HepG2 (cell line): ENCODE measurements around the gene GATM. TPM values are rescaled to one million over a fixed set of nuclear protein-coding genes. Genes with fewer than 3 reads are reported as not detected.

Experiments
- ATAC-seq: fragments of 200-7000 bp; cut with Tn5 transposase; 3 replicates; pipeline ENCODE4 v1.9.1; 2020; ENCODE audit warnings: mild to moderate bottlenecking, moderate library complexity
- BruUV-seq: library from RNA; stranded (reverse); fragments of 400-500 nt; replicated peaks from 2 replicates; lab custom pipeline; 2021; lab: Mats Ljungman, UMichigan
- CTCF ChIA-PET: fragments of 300-600 bp; formaldehyde crosslinking; extraction: SDS; loops from one replicate; lab custom pipeline; 2021; ENCODE audit warnings: low total read pairs, inconsistent platforms, low intra/inter-chr PET ratio; lab: Yijun Ruan, JAX
- POLR2A ChIA-PET: fragments of 350-600 bp; sonication (Branson Sonifier 250); formaldehyde crosslinking; loops from one replicate; lab custom pipeline; 2020; ENCODE audit warnings: antibody characterized with exemption, inconsistent platforms; lab: Yijun Ruan, JAX
- DNase-seq: peaks from one replicate; pipeline ENCODE4 v3.0.0-alpha.2; 2015; ENCODE audit warnings: low spot score
- FAIRE-seq: peaks from 3 replicates; lab custom pipeline; 2011; peaks lifted over from hg19 to GRCh38; lab: Jason Lieb, UNC
- H2AFZ ChIP-seq: one replicate; pipeline ENCODE4 v1.6.1; 2011; ENCODE audit warnings: low read length, inconsistent platforms
- H3K27ac ChIP-seq: fragments of 300-600 bp; 3 replicates; pipeline ENCODE4 v1.8.0; 2011; ENCODE audit warnings: mixed run types, mild to moderate bottlenecking, mixed read lengths, low read length, inconsistent platforms; ENCODE audit not compliant: insufficient read depth; ENCODE audit errors: extremely low read length
- H3K27me3 ChIP-seq, 2 experiments: fragments of 200-600 bp in 1 of 2; 2 replicates in 1 of 2; 3 replicates in 1 of 2; pipeline versions ENCODE4 v1.6.0 to v1.8.0; 2011; ENCODE audit warnings: low read length in 2 of 2, mild to moderate bottlenecking in 2 of 2, moderate library complexity in 2 of 2, inconsistent platforms in 1 of 2; ENCODE audit not compliant: insufficient read depth in 2 of 2, control insufficient read depth in 1 of 2
- H3K36me3 ChIP-seq, 2 experiments: fragments of 200-600 bp in 1 of 2; replicated peaks in 1 of 2; 2 replicates in 1 of 2; 3 replicates in 1 of 2; pipeline versions ENCODE4 v1.5.1 to v1.8.0; 2011; ENCODE audit warnings: low read length in 2 of 2, inconsistent platforms in 1 of 2; ENCODE audit not compliant: insufficient read depth in 2 of 2, control insufficient read depth in 1 of 2
- H3K4me1 ChIP-seq: 2 replicates; pipeline ENCODE4 v1.5.1; 2012; ENCODE audit warnings: low read length, inconsistent platforms; ENCODE audit not compliant: insufficient read depth
- H3K4me2 ChIP-seq: 2 replicates; pipeline ENCODE4 v1.6.0; 2011; ENCODE audit warnings: low read depth, low read length, inconsistent platforms
- H3K4me3 ChIP-seq, 3 experiments: fragments of 200-600 bp in 1 of 3; sonication (generic), shearing (Covaris generic) in 1 of 3; replicated peaks in 1 of 3; 2 replicates each; pipeline ENCODE4 v1.5.1; 2011 to 2016; ENCODE audit warnings: low read length in 3 of 3, inconsistent platforms in 2 of 3, low read depth in 2 of 3, mild to moderate bottlenecking in 2 of 3, control low read depth in 1 of 3, mixed read lengths in 1 of 3; ENCODE audit not compliant: insufficient read depth in 1 of 3
- H3K79me2 ChIP-seq: one replicate; pipeline ENCODE4 v1.6.1; 2011; ENCODE audit warnings: low read length, inconsistent platforms; ENCODE audit not compliant: insufficient read depth
- H3K9ac ChIP-seq: 2 replicates; pipeline ENCODE4 v1.6.0; 2011; ENCODE audit warnings: mild to moderate bottlenecking, low read depth, low read length, inconsistent platforms; ENCODE audit not compliant: insufficient read depth
- H3K9me3 ChIP-seq: 2 replicates; pipeline ENCODE4 v1.5.1; 2012; ENCODE audit warnings: mild to moderate bottlenecking, low read length
- H4K20me1 ChIP-seq: 2 replicates; pipeline ENCODE4 v1.6.0; 2011; ENCODE audit warnings: inconsistent platforms, mild to moderate bottlenecking, low read length, moderate library complexity; ENCODE audit not compliant: insufficient read depth
- AHR ChIP-seq: IDR thresholded peaks from 2 replicates; pipeline ENCODE4 v1.6.1; 2018; ENCODE audit warnings: missing genetic modification reagents, missing compliant biosample characterization
- IRX3 ChIP-seq: sonication (generic); formaldehyde crosslinking; IDR thresholded peaks from 2 replicates; pipeline ENCODE4 v1.8.1; 2023; ENCODE audit warnings: mild to moderate bottlenecking, low read depth, missing genetic modification reagents, borderline replicate concordance
- MBD4 ChIP-seq: IDR thresholded peaks from 2 replicates; pipeline ENCODE4 v1.6.1; 2012; ENCODE audit warnings: low read length, inconsistent platforms, borderline replicate concordance
- MTA3 ChIP-seq: sonication (generic); formaldehyde crosslinking; IDR thresholded peaks from 2 replicates; pipeline ENCODE4 v1.4.0; 2020; ENCODE audit warnings: missing genetic modification reagents
- REPIN1 ChIP-seq: sonication (generic); formaldehyde crosslinking; IDR thresholded peaks from 2 replicates; pipeline ENCODE4 v1.8.0; 2022; ENCODE audit warnings: missing genetic modification reagents, low read depth, mild to moderate bottlenecking, borderline replicate concordance
- RFX1 ChIP-seq: fragments of 450-650 bp; IDR thresholded peaks from 2 replicates; pipeline ENCODE4 v1.6.1; 2017
- SP2 ChIP-seq: sonication (generic); formaldehyde crosslinking; IDR thresholded peaks from 2 replicates; pipeline ENCODE4 v1.5.1; 2020; ENCODE audit warnings: mild to moderate bottlenecking, missing genetic modification reagents
- STAT5B ChIP-seq: sonication (generic); formaldehyde crosslinking; IDR thresholded peaks from 2 replicates; pipeline ENCODE4 v1.4.0; 2020; ENCODE audit warnings: missing genetic modification reagents
- TGIF2 ChIP-seq: IDR thresholded peaks from 2 replicates; pipeline ENCODE4 v1.6.1; 2016; ENCODE audit warnings: control low read depth, missing compliant biosample characterization
- ZFP37 ChIP-seq: sonication (generic); formaldehyde crosslinking; IDR thresholded peaks from 2 replicates; pipeline ENCODE4 v1.4.0; 2020; ENCODE audit warnings: missing genetic modification reagents, borderline replicate concordance
- ZNF121 ChIP-seq: sonication (generic); formaldehyde crosslinking; IDR thresholded peaks from 2 replicates; pipeline ENCODE4 v1.5.0; 2020; ENCODE audit warnings: mild to moderate bottlenecking, missing genetic modification reagents
- ZNF615 ChIP-seq: sonication (generic); formaldehyde crosslinking; IDR thresholded peaks from 2 replicates; pipeline ENCODE4 v1.5.0; 2020; ENCODE audit warnings: mild to moderate bottlenecking, missing genetic modification reagents, borderline replicate concordance
- ZNF776 ChIP-seq: sonication (generic); formaldehyde crosslinking; IDR thresholded peaks from 2 replicates; pipeline ENCODE4 v1.4.0; 2020; ENCODE audit warnings: mild to moderate bottlenecking, missing genetic modification reagents
- WGBS: methylation state at CpG from one replicate; pipeline ENCODE4 v1.1.6; 2017; ENCODE audit warnings: low lambda C conversion rate; 5-methylcytosine and 5-hydroxymethylcytosine counted together
- in situ Hi-C: cut with HindIII; loops from 2 replicates; pipeline ENCODE4 v1.10.0; 2017; ENCODE audit warnings: low pct_unique_long_range_greater_than_20kb; ENCODE audit not compliant: extremely low pct_ligation_motif_present
- intact Hi-C: fragments of 100-400 bp; cut with micrococcal nuclease; formaldehyde crosslinking; loops from one replicate; pipeline ENCODE4 v1.10.0; 2022; ENCODE audit not compliant: unreplicated experiment
- polyA plus RNA-seq, 8 experiments: library from polyadenylated mRNA; depleted of rRNA in 3 of 8; stranded (reverse) in 7 of 8; unstranded in 1 of 8; fragments of >200 nt; fragmentation: Illumina TruSeq in 4 of 8; extraction: Trizol in 4 of 8; gene quantifications; 2 replicates each; pipeline versions ENCODE4 v1.2.1 to v1.2.3, GENCODE V29; 2011 to 2016; ENCODE audit warnings: low read depth in 4 of 8, missing spikeins in 1 of 8, mixed read lengths in 1 of 8; ENCODE audit not compliant: insufficient read depth in 1 of 8
- total RNA-seq, 5 experiments: library from RNA; depleted of rRNA; stranded (reverse); fragments of >200 nt; fragmentation: Illumina TruSeq; extraction: Trizol; gene quantifications; 2 replicates each; pipeline ENCODE4 v1.2.3, GENCODE V29; 2016; ENCODE audit warnings: low read depth in 1 of 5
- TF ChIP-seq, protein P1 (sequence below): sonication (generic); formaldehyde crosslinking; IDR thresholded peaks from 2 replicates; pipeline ENCODE4 v1.4.0; 2020; ENCODE audit warnings: missing genetic modification reagents
- TF ChIP-seq, protein P2 (sequence below): IDR thresholded peaks from 2 replicates; pipeline ENCODE4 v1.6.1; 2016; ENCODE audit warnings: low read depth, control low read depth

The GATM gene
- total and polyA plus RNA-seq, 2 of the 13 experiments (the other 11 are each of a cell fraction or from before 2014, with no cell fraction given): 2.1 to 16.8 TPM

DNA sequence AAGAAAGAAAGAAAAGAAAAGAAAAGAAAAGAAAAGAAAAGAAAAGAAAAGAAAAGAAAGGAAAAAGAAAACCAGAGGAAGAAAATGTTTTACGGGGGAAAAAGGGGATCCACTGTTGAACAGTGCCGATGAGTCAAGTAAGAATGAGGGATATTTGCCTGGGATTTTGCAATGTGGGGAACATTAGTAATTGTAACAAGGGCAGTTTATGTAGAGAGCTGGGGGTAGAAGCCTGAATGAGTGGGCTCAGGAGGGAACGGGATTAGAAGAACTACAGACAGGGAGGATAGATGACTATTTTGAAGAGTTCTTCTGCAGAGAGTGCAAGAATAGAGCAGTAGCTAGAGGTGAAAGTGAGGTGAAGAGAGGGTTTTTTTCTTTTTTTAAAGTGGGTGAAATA lies 28.7 kb downstream of the GATM start:
- no peaks in the 10 kb centered on the region for H4K20me1 ChIP-seq
- POLR2A ChIA-PET: no interaction called here
- H3K79me2 ChIP-seq: no peaks in the 10 kb centered on the region
- intact Hi-C loops: no loop called here
- BruUV-seq: no TSS peak
- H3K36me3 ChIP-seq: no peaks in the 10 kb centered on the region
- H3K4me1 ChIP-seq: peaks cover 46% of the 10 kb centered on the region
- no peak overlapping the region for H2AFZ ChIP-seq
- H3K27me3 ChIP-seq: no peaks in the 10 kb centered on the region
- H3K9ac ChIP-seq: no peak overlapping the region
- H3K27ac ChIP-seq: no peak overlapping the region
- ATAC-seq: no peak
- CTCF ChIA-PET: no interaction called here
- no peak overlapping the region for H3K4me3 ChIP-seq
- no peak for DNase-seq
- no peak for FAIRE-seq
- in situ Hi-C loops: no loop called here
- H3K4me2 ChIP-seq: no peak overlapping the region
- H3K9me3 ChIP-seq: no peaks in the 10 kb centered on the region
- 96% methylated on average over 3 of the region's 3 CpGs for WGBS
- TF ChIP-seq REPIN1 (CRISPR knock-in tag) (no peak), ZNF121 (no peak), MTA3 (CRISPR knock-in tag) (no peak), ZNF776 (CRISPR knock-in tag) (no peak), AHR (CRISPR knock-in tag) (no peak), SP2 (CRISPR knock-in tag) (no peak), TGIF2 (no peak), ZFP37 (CRISPR knock-in tag) (no peak), IRX3 (CRISPR knock-in tag) (no peak), ZNF615 (CRISPR knock-in tag) (no peak), MBD4 (no peak), STAT5B (no peak), RFX1 (no peak)
- TF ChIP-seq, protein P1, sequence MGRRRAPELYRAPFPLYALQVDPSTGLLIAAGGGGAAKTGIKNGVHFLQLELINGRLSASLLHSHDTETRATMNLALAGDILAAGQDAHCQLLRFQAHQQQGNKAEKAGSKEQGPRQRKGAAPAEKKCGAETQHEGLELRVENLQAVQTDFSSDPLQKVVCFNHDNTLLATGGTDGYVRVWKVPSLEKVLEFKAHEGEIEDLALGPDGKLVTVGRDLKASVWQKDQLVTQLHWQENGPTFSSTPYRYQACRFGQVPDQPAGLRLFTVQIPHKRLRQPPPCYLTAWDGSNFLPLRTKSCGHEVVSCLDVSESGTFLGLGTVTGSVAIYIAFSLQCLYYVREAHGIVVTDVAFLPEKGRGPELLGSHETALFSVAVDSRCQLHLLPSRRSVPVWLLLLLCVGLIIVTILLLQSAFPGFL: no peak
- TF ChIP-seq, protein P2, sequence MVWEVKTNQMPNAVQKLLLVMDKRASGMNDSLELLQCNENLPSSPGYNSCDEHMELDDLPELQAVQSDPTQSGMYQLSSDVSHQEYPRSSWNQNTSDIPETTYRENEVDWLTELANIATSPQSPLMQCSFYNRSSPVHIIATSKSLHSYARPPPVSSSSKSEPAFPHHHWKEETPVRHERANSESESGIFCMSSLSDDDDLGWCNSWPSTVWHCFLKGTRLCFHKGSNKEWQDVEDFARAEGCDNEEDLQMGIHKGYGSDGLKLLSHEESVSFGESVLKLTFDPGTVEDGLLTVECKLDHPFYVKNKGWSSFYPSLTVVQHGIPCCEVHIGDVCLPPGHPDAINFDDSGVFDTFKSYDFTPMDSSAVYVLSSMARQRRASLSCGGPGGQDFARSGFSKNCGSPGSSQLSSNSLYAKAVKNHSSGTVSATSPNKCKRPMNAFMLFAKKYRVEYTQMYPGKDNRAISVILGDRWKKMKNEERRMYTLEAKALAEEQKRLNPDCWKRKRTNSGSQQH: no peak
- TF ChIP-seq, all 625 proteins: peak for 0
